Measurements from ENCODE around the gene CALY. TPM values are rescaled to one million over a fixed set of nuclear protein-coding genes. Genes with fewer than 3 reads are reported as not detected.

The CALY gene
- total RNA-seq, 1 experiment from 2014 or later: 1.9 TPM

- no peak overlapping the region for H3K27ac ChIP-seq (ENCODE audit: low read length)
- TF ChIP-seq REST (IDR thresholded peaks at IDR 0.05; ENCODE audit: insufficient read depth in 1 of 2, low read depth in 2 of 2, low read length in 1 of 2): no peak
- TF ChIP-seq SIN3A (IDR thresholded peaks at IDR 0.05; ENCODE audit: borderline replicate concordance, insufficient read depth, low read depth, low read length): no peak
- no peak for TF ChIP-seq TCF7L2 (IDR thresholded peaks at IDR 0.05; ENCODE audit: low read depth, low read length)
- no peak for TF ChIP-seq CTCF (IDR thresholded peaks at IDR 0.05)
- TF ChIP-seq POLR2AphosphoS5 (IDR thresholded peaks at IDR 0.05; ENCODE audit: low read depth, low read length): no peak
- H3K4me1 ChIP-seq (ENCODE audit: control insufficient read depth, insufficient read depth, low read length): peaks cover 9% of the 10 kb centered on the region; the same call in 1 of the 2 replicates
- DNase-seq (ENCODE audit: low read depth, low spot score): no peak
- no peak overlapping the region for H3K4me3 ChIP-seq (ENCODE audit: low read depth in 2 of 2, low read length in 2 of 2)
- no peaks in the 10 kb centered on the region for H3K9me3 ChIP-seq (ENCODE audit: control insufficient read depth, insufficient read depth, low read depth, low read length)
- BruUV-seq (replicated peaks): no TSS peak
- intact Hi-C loops (cut with micrococcal nuclease; ENCODE audit: unreplicated experiment): no loop called here
- in situ Hi-C loops (cut with HindIII; ENCODE audit: low pct_unique_long_range_greater_than_20kb, low sequenced_read_pairs): no loop called here
- H3K27me3 ChIP-seq (ENCODE audit: control insufficient read depth, insufficient read depth, low read length): no peaks in the 10 kb centered on the region
- CTCF ChIA-PET: no interaction called here
- no peak for ATAC-seq
- peaks cover 3% of the 10 kb centered on the region; the same call in 1 of the 2 replicates for H3K36me3 ChIP-seq (ENCODE audit: control insufficient read depth, insufficient read depth, low read length)
- POLR2A ChIA-PET: interaction anchor here (0.6 kb wide), 1 partner anchor 12 kb away, joined by 3 read pairs; no protein-coding TSS in a partner anchor
Measured at GRCh38 chr10:133303206-133303605, 33.5 kb downstream of the CALY start.

GRCh38 chr10:133302230-133302629 is 34.5 kb downstream of the CALY start:
- H3K4me3 ChIP-seq (ENCODE audit: low read depth in 2 of 2, low read length in 2 of 2): no peak overlapping the region
- no peaks in the 10 kb centered on the region for H3K27me3 ChIP-seq (ENCODE audit: control insufficient read depth, insufficient read depth, low read length)
- ChIA-PET POLR2A (no interaction called here), CTCF (no interaction called here)
- no peak for ATAC-seq
- H3K27ac ChIP-seq (ENCODE audit: low read length): no peak overlapping the region
- no peaks in the 10 kb centered on the region; the same call in 1 of the 2 replicates for H3K36me3 ChIP-seq (ENCODE audit: control insufficient read depth, insufficient read depth, low read length)
- no peak for DNase-seq (ENCODE audit: low read depth, low spot score)
- intact Hi-C loops (cut with micrococcal nuclease; ENCODE audit: unreplicated experiment): no loop called here
- in situ Hi-C loops (cut with HindIII; ENCODE audit: low pct_unique_long_range_greater_than_20kb, low sequenced_read_pairs): no loop called here
- H3K9me3 ChIP-seq (ENCODE audit: control insufficient read depth, insufficient read depth, low read depth, low read length): no peaks in the 10 kb centered on the region
- peaks cover 5% of the 10 kb centered on the region; the same call in 1 of the 2 replicates for H3K4me1 ChIP-seq (ENCODE audit: control insufficient read depth, insufficient read depth, low read length)
- BruUV-seq (replicated peaks): no TSS peak
- TF ChIP-seq POLR2AphosphoS5 (IDR thresholded peaks at IDR 0.05; ENCODE audit: low read depth, low read length) (no peak), REST (IDR thresholded peaks at IDR 0.05; ENCODE audit: insufficient read depth in 1 of 2, low read depth in 2 of 2, low read length in 1 of 2) (no peak)
